Measurements from ENCODE around the gene AP2A2.

- TF ChIP-seq EZH2phosphoT487 (IDR thresholded peaks at IDR 0.05; ENCODE audit: borderline replicate concordance): no peak
- TF ChIP-seq, protein P1, sequence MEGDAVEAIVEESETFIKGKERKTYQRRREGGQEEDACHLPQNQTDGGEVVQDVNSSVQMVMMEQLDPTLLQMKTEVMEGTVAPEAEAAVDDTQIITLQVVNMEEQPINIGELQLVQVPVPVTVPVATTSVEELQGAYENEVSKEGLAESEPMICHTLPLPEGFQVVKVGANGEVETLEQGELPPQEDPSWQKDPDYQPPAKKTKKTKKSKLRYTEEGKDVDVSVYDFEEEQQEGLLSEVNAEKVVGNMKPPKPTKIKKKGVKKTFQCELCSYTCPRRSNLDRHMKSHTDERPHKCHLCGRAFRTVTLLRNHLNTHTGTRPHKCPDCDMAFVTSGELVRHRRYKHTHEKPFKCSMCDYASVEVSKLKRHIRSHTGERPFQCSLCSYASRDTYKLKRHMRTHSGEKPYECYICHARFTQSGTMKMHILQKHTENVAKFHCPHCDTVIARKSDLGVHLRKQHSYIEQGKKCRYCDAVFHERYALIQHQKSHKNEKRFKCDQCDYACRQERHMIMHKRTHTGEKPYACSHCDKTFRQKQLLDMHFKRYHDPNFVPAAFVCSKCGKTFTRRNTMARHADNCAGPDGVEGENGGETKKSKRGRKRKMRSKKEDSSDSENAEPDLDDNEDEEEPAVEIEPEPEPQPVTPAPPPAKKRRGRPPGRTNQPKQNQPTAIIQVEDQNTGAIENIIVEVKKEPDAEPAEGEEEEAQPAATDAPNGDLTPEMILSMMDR (IDR thresholded peaks at IDR 0.05 in 2 of 3, conservative IDR thresholded peaks at IDR 0.05 in 1 of 3; ENCODE audit: borderline replicate concordance in 1 of 3, insufficient read depth in 1 of 3, low read depth in 2 of 3, low read length in 2 of 3): no peak
- no peak for TF ChIP-seq EGR1 (IDR thresholded peaks at IDR 0.05; ENCODE audit: low read depth)
- TF ChIP-seq EZH2 (IDR thresholded peaks at IDR 0.05): no peak
- no peak for TF ChIP-seq YY1 (IDR thresholded peaks at IDR 0.05; ENCODE audit: extremely low read depth, insufficient replicate concordance, low read depth, low read length)
- TF ChIP-seq, protein P2, sequence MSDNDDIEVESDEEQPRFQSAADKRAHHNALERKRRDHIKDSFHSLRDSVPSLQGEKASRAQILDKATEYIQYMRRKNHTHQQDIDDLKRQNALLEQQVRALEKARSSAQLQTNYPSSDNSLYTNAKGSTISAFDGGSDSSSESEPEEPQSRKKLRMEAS (IDR thresholded peaks at IDR 0.05): no peak
- TF ChIP-seq ELF1 (IDR thresholded peaks at IDR 0.05; ENCODE audit: borderline replicate concordance, low read depth): no peak
- no peak for TF ChIP-seq POLR2A (IDR thresholded peaks at IDR 0.05; ENCODE audit: borderline replicate concordance, extremely low read depth, insufficient read depth, insufficient read length)
- TF ChIP-seq CEBPB (IDR thresholded peaks at IDR 0.05; ENCODE audit: low read depth): no peak
- TF ChIP-seq CBX3 (IDR thresholded peaks at IDR 0.05; ENCODE audit: low read depth): no peak
- TF ChIP-seq SP1 (IDR thresholded peaks at IDR 0.05; ENCODE audit: low read depth): no peak
Measured at GRCh38 chr11:1019321-1019910, 93.7 kb downstream of the AP2A2 start.
